Cardiac septum (tissue), 1 donor: ENCODE data around the gene PVRIG. TPM values are rescaled to one million over a fixed set of nuclear protein-coding genes. Genes with fewer than 3 reads are reported as not detected.
"Not testable (repeated sequence)": the region's sequence is repeated elsewhere in the genome, so short reads cannot be mapped to it uniquely, and the experiment has no call there.

Source experiments
- DNase-seq: peaks from one replicate; pipeline ENCODE4 v3.0.0-alpha.2; 2020; ENCODE audit warnings: low spot score
- intact Hi-C: fragments of 100-400 bp; cut with DNase I; formaldehyde crosslinking; loops from one replicate; pipeline ENCODE4 v1.14.0; 2022
- total RNA-seq: library from RNA; stranded (reverse); fragmentation: NEBNext Ultra II Directional; extraction: Animal tissue kit (Norgen Biotek cat#: 25700); gene quantifications from one replicate; pipeline ENCODE4 v1.2.1, GENCODE V29; 2021
- donor health status: DM: no; HTN: no; CAD: no.

PVRIG gene
- total RNA-seq, 1 donor from 2014 or later, result not detected

- DNase-seq, intact Hi-C loops: not testable (repeated sequence)
These were observed 27.4 kb upstream of the PVRIG start for GRCh38 chr7:100192281-100192862.

GRCh38 chr7:100192969-100193368 lies 26.8 kb upstream of the PVRIG start:
- intact Hi-C loops, result no loop called here
- no peak for DNase-seq

GRCh38 chr7:100195222-100195621 lies 24.5 kb upstream of the PVRIG start:
- intact Hi-C loops, result no loop called here
- no peak for DNase-seq

- DNase-seq, intact Hi-C loops: not testable (repeated sequence)
These were observed 23.8 kb upstream of the PVRIG start for GRCh38 chr7:100195901-100196322.

- intact Hi-C loops, result no loop called here
- no peak for DNase-seq
These were observed 21.5 kb upstream of the PVRIG start for GRCh38 chr7:100198266-100198665.

- intact Hi-C loops, result no loop called here
- DNase-seq, result no peak
These were observed 19.1 kb upstream of the PVRIG start for GRCh38 chr7:100200693-100201092.

GRCh38 chr7:100204454-100204853 lies 15.3 kb upstream of the PVRIG start:
- DNase-seq, result no peak
- intact Hi-C loops, result no loop called here

- intact Hi-C loops, result no loop called here
- DNase-seq, result no peak
These were observed 10.8 kb upstream of the PVRIG start for GRCh38 chr7:100208911-100209408.

- no peak for DNase-seq
- intact Hi-C loops, result no loop called here
These were observed 10.3 kb upstream of the PVRIG start for GRCh38 chr7:100209493-100209892.

GRCh38 chr7:100210805-100211204 lies 8.9 kb upstream of the PVRIG start:
- intact Hi-C loops, result no loop called here
- DNase-seq, result no peak

GRCh38 chr7:100211342-100211780 lies 8.4 kb upstream of the PVRIG start:
- no peak for DNase-seq
- intact Hi-C loops, result no loop called here

- intact Hi-C loops, result no loop called here
- no peak for DNase-seq
These were observed 7.0 kb upstream of the PVRIG start for GRCh38 chr7:100212631-100213286.

- no peak for DNase-seq
- intact Hi-C loops, result no loop called here
These were observed 6.1 kb upstream of the PVRIG start for GRCh38 chr7:100213672-100214071.

GRCh38 chr7:100214356-100214755 lies 5.4 kb upstream of the PVRIG start:
- DNase-seq, intact Hi-C loops: not testable (repeated sequence)

GRCh38 chr7:100215895-100216294 lies 3.9 kb upstream of the PVRIG start:
- no peak for DNase-seq
- intact Hi-C loops, result loop anchor here (2.0 kb wide), 1 partner anchor 83 kb away; no protein-coding TSS in a partner anchor

GRCh38 chr7:100217934-100218333 lies 1.8 kb upstream of the PVRIG start:
- intact Hi-C loops, result loop anchor here (2.0 kb wide), 1 partner anchor 85 kb away; no protein-coding TSS in a partner anchor

GRCh38 chr7:100219271-100219737 lies 445 bp upstream of the PVRIG start:
- DNase-seq, result no peak
- intact Hi-C loops, result no loop called here

More at GRCh38 chr7:100217934-100218333, 1.8 kb upstream of the PVRIG start:
- peak; percentile 92 for DNase-seq

GRCh38 chr7:100220586-100221230 lies 959 bp downstream of the PVRIG start:
- intact Hi-C loops, result no loop called here
- DNase-seq, result no peak

- no peak for DNase-seq
- intact Hi-C loops, result no loop called here
These were observed 1.5 kb downstream of the PVRIG start for GRCh38 chr7:100221231-100221718.

- no peak for DNase-seq
- intact Hi-C loops, result no loop called here
These were observed 2.2 kb downstream of the PVRIG start for GRCh38 chr7:100221767-100222444.
